AG09309 (cell line): ENCODE measurements around the gene CHRM5.
A peak's percentile ranks its signal among the peaks of the same experiment; 100 is the strongest.

Experiments
- DNase-seq: peaks from one replicate; pipeline ENCODE4 v3.0.0-alpha.2; 2010; ENCODE audit warnings: low read depth
- H3K4me3 ChIP-seq: 2 replicates; pipeline ENCODE4 v1.5.1; 2011; ENCODE audit warnings: mild to moderate bottlenecking, low read depth, low read length, moderate library complexity; ENCODE audit not compliant: control insufficient read depth
- CTCF ChIP-seq: IDR thresholded peaks from 2 replicates; pipeline ENCODE4 v1.5.1; 2011; ENCODE audit warnings: mild to moderate bottlenecking, low read depth, low read length, inconsistent platforms; ENCODE audit not compliant: insufficient read depth, control insufficient read depth; ENCODE audit errors: missing control alignments

The CHRM5 gene

DNA sequence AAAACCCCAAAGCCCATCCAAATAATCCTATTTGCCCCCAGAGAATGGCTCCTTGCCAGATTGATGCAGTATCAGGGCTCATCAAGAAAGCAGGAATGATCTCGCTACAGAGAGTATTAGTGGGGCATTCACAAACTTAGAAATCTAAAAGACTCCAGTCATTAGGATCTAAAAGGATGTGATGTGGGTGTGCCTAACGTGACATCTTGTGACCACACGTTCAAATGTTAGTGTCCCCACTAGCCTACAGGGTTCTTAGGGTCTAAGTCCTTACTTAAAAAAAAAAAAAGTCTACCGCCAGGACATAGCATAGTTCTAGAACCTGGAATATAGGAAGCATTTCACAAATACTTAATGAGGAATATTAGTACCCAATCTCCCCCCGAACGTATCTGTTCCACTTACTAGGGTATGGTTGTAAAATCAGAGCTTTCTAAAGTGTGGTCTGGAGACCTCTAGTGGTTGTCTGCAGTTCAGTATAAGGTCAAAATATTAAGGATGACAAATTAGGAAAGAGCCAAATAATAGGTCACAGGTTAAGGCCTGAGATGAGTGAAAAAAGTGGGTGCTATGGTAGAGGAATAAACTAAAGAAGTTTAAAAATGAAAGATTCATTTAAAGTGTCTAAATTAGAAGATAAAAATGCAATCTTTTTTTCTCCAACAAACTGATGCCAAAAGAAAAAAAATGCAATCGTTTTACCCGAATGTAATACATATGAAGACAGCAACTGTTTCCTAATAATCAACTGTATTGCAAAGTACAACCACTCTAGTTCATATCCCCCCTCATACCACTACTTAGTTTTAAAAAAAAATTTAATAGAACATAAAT lies 4.2 kb upstream of the CHRM5 start:
- DNase-seq = no peak
- TF ChIP-seq CTCF = peak; percentile 76
- H3K4me3 ChIP-seq = no peak overlapping the region

- no peak overlapping the region for H3K4me3 ChIP-seq
- no peak for TF ChIP-seq CTCF
- DNase-seq = no peak
Measured at GRCh38 chr15:33964665-33965040, 3.6 kb upstream of the CHRM5 start.

DNA sequence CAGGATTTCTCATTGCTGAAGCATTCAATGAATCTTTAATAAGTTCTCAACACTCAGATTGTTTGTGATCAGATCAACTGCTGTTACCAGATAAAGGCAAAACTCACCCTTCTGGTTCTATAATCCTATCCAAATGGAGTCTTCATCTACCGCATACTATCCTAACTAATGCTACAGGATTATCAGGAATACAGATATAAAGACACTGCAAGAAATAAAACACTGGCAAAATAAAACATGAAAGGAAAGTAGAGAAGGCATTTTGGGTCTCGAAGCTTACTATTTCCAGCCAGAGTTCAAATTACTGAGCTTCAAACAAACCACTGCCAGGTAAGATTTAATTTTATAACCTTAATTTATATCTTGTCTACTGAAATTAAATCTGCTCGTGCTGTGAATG lies 524 bp downstream of the CHRM5 start:
- H3K4me3 ChIP-seq = no peak overlapping the region
- no peak for DNase-seq
- TF ChIP-seq CTCF = no peak

DNA sequence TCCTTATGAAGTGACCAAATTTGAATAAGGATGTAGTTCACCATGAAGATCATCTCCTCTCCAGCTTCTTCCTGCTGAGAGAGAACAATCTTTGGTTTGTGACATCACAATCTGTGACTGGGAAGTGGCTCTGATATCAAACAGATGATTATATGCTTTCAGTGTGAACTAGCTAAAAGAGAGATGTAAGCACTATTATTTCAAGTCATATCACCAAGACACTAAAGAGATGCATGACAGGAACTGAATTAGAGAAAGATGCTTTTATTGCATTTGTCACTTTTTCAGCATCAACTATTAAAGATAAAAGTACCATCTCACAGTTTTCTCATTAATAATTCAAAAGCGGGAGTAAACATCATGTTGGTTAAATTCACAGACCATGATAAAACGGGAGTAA lies 3.5 kb downstream of the CHRM5 start:
- H3K4me3 ChIP-seq = no peak overlapping the region
- no peak for DNase-seq
- TF ChIP-seq CTCF = no peak

- TF ChIP-seq CTCF = no peak
- no peak for DNase-seq
- H3K4me3 ChIP-seq = no peak overlapping the region
Measured at GRCh38 chr15:33975022-33975565, 6.8 kb downstream of the CHRM5 start.

DNA sequence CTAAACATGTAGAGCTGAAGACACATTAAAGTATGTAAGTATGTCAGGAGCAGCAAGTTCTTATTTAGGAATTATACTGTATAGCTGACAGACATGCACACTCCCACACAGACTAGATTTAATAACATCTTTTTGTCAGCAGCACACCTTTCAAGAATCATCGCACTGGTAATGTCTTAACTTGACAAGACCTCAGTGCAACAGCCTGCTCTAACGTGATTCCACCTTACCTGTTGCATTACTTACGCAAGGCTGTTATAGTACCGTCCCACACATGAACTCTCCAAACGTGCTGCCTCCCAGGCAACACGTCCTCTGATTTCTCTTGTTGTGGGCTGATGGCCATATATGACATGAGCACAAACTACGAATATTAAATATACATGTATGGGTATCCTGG lies 11.9 kb downstream of the CHRM5 start:
- no peak for TF ChIP-seq CTCF
- H3K4me3 ChIP-seq = no peak overlapping the region
- no peak for DNase-seq
